BE2C (cell line): ENCODE measurements around the gene PRMT9.
A peak's percentile ranks its signal among the peaks of the same experiment; 100 is the strongest.

ENCODE experiments used
- DNase-seq: peaks from one replicate; pipeline ENCODE4 v3.0.0-alpha.2; 2020
- H3K27me3 ChIP-seq: fragments of 250-450 bp; sonication (Bioruptor Pico); 2 replicates; pipeline ENCODE4 v1.5.1; 2020; ENCODE audit warnings: mild to moderate bottlenecking
- H3K36me3 ChIP-seq: fragments of 250-450 bp; sonication (Bioruptor Pico); 2 replicates; pipeline ENCODE4 v1.5.1; 2020; ENCODE audit warnings: mild to moderate bottlenecking
- H3K4me1 ChIP-seq: fragments of 250-450 bp; sonication (Bioruptor Pico); 2 replicates; pipeline ENCODE4 v1.5.1; 2020
- H3K4me3 ChIP-seq: 2 replicates; pipeline ENCODE4 v1.5.1; 2011; ENCODE audit warnings: low read depth, low read length
- H3K9me3 ChIP-seq: fragments of 250-450 bp; sonication (Bioruptor Pico); 2 replicates; pipeline ENCODE4 v1.5.1; 2020
- TF ChIP-seq, protein P1 (sequence below): IDR thresholded peaks from 2 replicates; pipeline ENCODE4 v1.5.1; 2012; ENCODE audit warnings: mild to moderate bottlenecking, low read depth, low read length

The PRMT9 gene

GRCh38 chr4:147605499-147605898, 78.5 kb downstream of the PRMT9 start:
- H3K27me3 ChIP-seq: no peaks in the 10 kb centered on the region
- no peak overlapping the region for H3K4me3 ChIP-seq
- H3K9me3 ChIP-seq: no peaks in the 10 kb centered on the region
- no peaks in the 10 kb centered on the region for H3K36me3 ChIP-seq
- TF ChIP-seq, protein P1, sequence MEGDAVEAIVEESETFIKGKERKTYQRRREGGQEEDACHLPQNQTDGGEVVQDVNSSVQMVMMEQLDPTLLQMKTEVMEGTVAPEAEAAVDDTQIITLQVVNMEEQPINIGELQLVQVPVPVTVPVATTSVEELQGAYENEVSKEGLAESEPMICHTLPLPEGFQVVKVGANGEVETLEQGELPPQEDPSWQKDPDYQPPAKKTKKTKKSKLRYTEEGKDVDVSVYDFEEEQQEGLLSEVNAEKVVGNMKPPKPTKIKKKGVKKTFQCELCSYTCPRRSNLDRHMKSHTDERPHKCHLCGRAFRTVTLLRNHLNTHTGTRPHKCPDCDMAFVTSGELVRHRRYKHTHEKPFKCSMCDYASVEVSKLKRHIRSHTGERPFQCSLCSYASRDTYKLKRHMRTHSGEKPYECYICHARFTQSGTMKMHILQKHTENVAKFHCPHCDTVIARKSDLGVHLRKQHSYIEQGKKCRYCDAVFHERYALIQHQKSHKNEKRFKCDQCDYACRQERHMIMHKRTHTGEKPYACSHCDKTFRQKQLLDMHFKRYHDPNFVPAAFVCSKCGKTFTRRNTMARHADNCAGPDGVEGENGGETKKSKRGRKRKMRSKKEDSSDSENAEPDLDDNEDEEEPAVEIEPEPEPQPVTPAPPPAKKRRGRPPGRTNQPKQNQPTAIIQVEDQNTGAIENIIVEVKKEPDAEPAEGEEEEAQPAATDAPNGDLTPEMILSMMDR: no peak
- no peaks in the 10 kb centered on the region; the same call in 1 of the 2 replicates for H3K4me1 ChIP-seq
- no peak for DNase-seq

GRCh38 chr4:147599769-147600168, 84.2 kb downstream of the PRMT9 start:
- H3K4me1 ChIP-seq: peaks cover 11% of the 10 kb centered on the region
- no peak overlapping the region for H3K4me3 ChIP-seq
- H3K9me3 ChIP-seq: no peaks in the 10 kb centered on the region
- TF ChIP-seq, protein P1: no peak
- H3K27me3 ChIP-seq: no peaks in the 10 kb centered on the region
- H3K36me3 ChIP-seq: no peaks in the 10 kb centered on the region
- no peak for DNase-seq

DNA sequence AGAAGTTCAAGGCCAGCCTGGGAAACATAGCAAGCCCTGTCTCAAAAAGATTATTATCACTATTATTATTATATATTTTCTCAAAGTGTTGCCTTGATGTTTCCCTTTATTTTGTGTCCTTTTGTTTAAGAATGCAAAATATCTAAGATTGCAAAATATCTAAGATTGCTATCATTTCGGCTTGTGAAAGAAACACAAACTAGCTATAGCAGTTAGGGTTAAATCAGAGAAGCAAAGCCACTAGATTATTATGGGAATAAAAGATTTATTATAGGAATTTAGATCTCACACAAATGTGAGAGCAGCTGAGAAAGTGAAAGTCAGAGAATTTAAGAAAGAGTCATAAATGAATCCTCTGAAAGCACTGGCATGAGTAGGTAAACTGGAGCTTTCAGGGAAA, 84.8 kb downstream of the PRMT9 start:
- Histone ChIP-seq H3K4me3 (no peak overlapping the region), H3K4me1 (peaks cover 11% of the 10 kb centered on the region), H3K36me3 (no peaks in the 10 kb centered on the region), H3K27me3 (no peaks in the 10 kb centered on the region), H3K9me3 (no peaks in the 10 kb centered on the region)
- no peak for DNase-seq
- TF ChIP-seq, protein P1: no peak

DNA sequence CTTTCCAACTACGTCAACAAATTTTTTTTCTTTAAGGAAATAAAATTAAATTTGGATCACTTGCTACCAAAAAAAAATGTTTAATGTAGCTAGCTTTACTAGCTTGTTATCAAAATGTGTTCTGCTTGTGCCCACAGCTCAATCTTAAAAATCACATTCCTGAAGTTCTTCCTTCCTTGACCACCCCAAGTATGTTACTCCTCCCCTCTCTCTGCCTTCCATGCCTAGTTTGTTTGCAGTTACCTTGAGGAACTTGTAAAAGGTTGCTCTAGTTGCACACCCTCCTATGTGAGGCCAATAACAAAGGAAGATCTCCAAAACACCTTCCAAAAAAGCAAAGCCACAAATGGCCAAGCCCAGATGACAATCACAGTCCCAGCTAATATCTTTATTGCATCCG, 86.4 kb downstream of the PRMT9 start:
- no peaks in the 10 kb centered on the region for H3K9me3 ChIP-seq
- no peak overlapping the region for H3K4me3 ChIP-seq
- no peaks in the 10 kb centered on the region for H3K36me3 ChIP-seq
- DNase-seq: no peak
- peaks cover 11% of the 10 kb centered on the region for H3K4me1 ChIP-seq
- TF ChIP-seq, protein P1: no peak
- no peaks in the 10 kb centered on the region for H3K27me3 ChIP-seq

DNA sequence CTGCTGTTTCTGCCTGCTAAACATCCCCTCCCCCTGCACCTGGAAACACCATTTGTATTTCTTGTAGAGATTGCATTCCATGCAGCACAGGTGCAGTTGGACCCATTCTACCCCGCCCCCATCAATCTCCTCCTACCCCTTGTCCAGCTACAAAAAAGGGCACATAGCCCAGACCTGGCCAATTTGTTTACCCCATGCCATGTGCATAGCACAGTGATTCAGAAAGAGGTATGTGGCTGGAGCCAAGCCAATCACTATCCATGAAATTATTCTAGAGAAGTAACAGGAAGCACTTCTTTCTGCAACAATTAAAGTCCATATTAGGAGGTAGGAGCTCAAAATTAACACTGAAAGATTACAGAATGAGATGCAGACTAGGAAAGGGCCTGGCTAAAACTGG, 87.0 kb downstream of the PRMT9 start:
- Histone ChIP-seq H3K4me1 (peaks cover 11% of the 10 kb centered on the region), H3K9me3 (no peaks in the 10 kb centered on the region), H3K4me3 (no peak overlapping the region), H3K27me3 (no peaks in the 10 kb centered on the region), H3K36me3 (no peaks in the 10 kb centered on the region)
- DNase-seq: no peak
- TF ChIP-seq, protein P1: no peak

- Histone ChIP-seq H3K9me3 (no peaks in the 10 kb centered on the region), H3K27me3 (no peaks in the 10 kb centered on the region), H3K36me3 (no peaks in the 10 kb centered on the region), H3K4me1 (peaks cover 11% of the 10 kb centered on the region), H3K4me3 (no peak overlapping the region)
- no peak for DNase-seq
- TF ChIP-seq, protein P1: 0 out of 2 replicates have a peak, but pooled peaks have one; percentile 10
Measured at GRCh38 chr4:147596377-147596776, 87.6 kb downstream of the PRMT9 start.
